HepG2 (cell line): Measurements from ENCODE around the gene LIM2. TPM values are rescaled to one million over a fixed set of nuclear protein-coding genes. Genes with fewer than 3 reads are reported as not detected.

Experiments
- AKAP8 ChIP-seq: sonication (generic); formaldehyde crosslinking; IDR thresholded peaks from 2 replicates; pipeline ENCODE4 v1.5.1; 2020; ENCODE audit warnings: mild to moderate bottlenecking, missing genetic modification reagents
- CC2D1A ChIP-seq: sonication (generic); formaldehyde crosslinking; IDR thresholded peaks from 2 replicates; pipeline ENCODE4 v1.8.1; 2023; ENCODE audit warnings: mild to moderate bottlenecking, missing genetic modification reagents
- GLI4 ChIP-seq: sonication (generic); formaldehyde crosslinking; IDR thresholded peaks from 2 replicates; pipeline ENCODE4 v1.5.1; 2020; ENCODE audit warnings: missing genetic modification reagents, mild to moderate bottlenecking, moderate library complexity, borderline replicate concordance
- GZF1 ChIP-seq: sonication (generic); formaldehyde crosslinking; IDR thresholded peaks from 2 replicates; pipeline ENCODE4 v1.5.1; 2020; ENCODE audit warnings: mild to moderate bottlenecking, missing genetic modification reagents
- KDM4B ChIP-seq: sonication (generic); formaldehyde crosslinking; IDR thresholded peaks from 2 replicates; pipeline ENCODE4 v1.4.0; 2020; ENCODE audit warnings: missing genetic modification reagents
- MIER3 ChIP-seq: IDR thresholded peaks from 2 replicates; pipeline ENCODE4 v1.6.1; 2016; ENCODE audit warnings: missing compliant biosample characterization, borderline replicate concordance
- POGZ ChIP-seq: sonication (generic); formaldehyde crosslinking; IDR thresholded peaks from 2 replicates; pipeline ENCODE4 v1.4.0; 2020; ENCODE audit warnings: mild to moderate bottlenecking, missing genetic modification reagents
- RBFOX2 ChIP-seq: fragments of 200-400 bp; formaldehyde crosslinking; IDR thresholded peaks from 2 replicates; pipeline ENCODE4 v1.6.1; 2017; ENCODE audit warnings: low read depth, mild to moderate bottlenecking, low read length
- RFX3 ChIP-seq: IDR thresholded peaks from 2 replicates; pipeline ENCODE4 v1.6.1; 2016; ENCODE audit warnings: missing biosample characterization, missing genetic modification reagents
- SP2 ChIP-seq: sonication (generic); formaldehyde crosslinking; IDR thresholded peaks from 2 replicates; pipeline ENCODE4 v1.5.1; 2020; ENCODE audit warnings: mild to moderate bottlenecking, missing genetic modification reagents
- SP4 ChIP-seq: sonication (generic); formaldehyde crosslinking; IDR thresholded peaks from 2 replicates; pipeline ENCODE4 v1.8.1; 2023; ENCODE audit warnings: mild to moderate bottlenecking, missing genetic modification reagents
- SP5 ChIP-seq: IDR thresholded peaks from 2 replicates; pipeline ENCODE4 v1.6.1; 2016; ENCODE audit warnings: low read depth, borderline replicate concordance
- SPEN ChIP-seq: sonication (generic); formaldehyde crosslinking; IDR thresholded peaks from 2 replicates; pipeline ENCODE4 v1.5.1; 2020; ENCODE audit warnings: low read depth, mild to moderate bottlenecking, missing genetic modification reagents
- STAG1 ChIP-seq: sonication (generic); formaldehyde crosslinking; IDR thresholded peaks from 2 replicates; pipeline ENCODE4 v1.4.0; 2020; ENCODE audit warnings: missing genetic modification reagents
- TCF12 ChIP-seq, 2 experiments: fragments of 450-650 bp in 1 of 2; sonication (generic) in 1 of 2; formaldehyde crosslinking in 1 of 2; IDR thresholded peaks; 2 replicates each; pipeline versions ENCODE4 v1.6.1 to v1.8.0; 2017 to 2022; ENCODE audit warnings: antibody characterized with exemption in 1 of 2, mild to moderate bottlenecking in 1 of 2, missing genetic modification reagents in 1 of 2, moderate library complexity in 1 of 2
- YEATS4 ChIP-seq: sonication (generic); formaldehyde crosslinking; IDR thresholded peaks from 2 replicates; pipeline ENCODE4 v1.4.0; 2020; ENCODE audit warnings: missing genetic modification reagents, borderline replicate concordance
- ZGPAT ChIP-seq: IDR thresholded peaks from 2 replicates; pipeline ENCODE4 v1.6.1; 2016; ENCODE audit warnings: mild to moderate bottlenecking
- ZNF10 ChIP-seq: sonication (generic); formaldehyde crosslinking; IDR thresholded peaks from 2 replicates; pipeline ENCODE4 v1.4.0; 2020; ENCODE audit warnings: mild to moderate bottlenecking, low read depth, missing genetic modification reagents, borderline replicate concordance
- ZNF44 ChIP-seq: sonication (generic); formaldehyde crosslinking; IDR thresholded peaks from 2 replicates; pipeline ENCODE4 v1.5.1; 2020; ENCODE audit warnings: mild to moderate bottlenecking, missing genetic modification reagents
- ZNF552 ChIP-seq: sonication (generic); formaldehyde crosslinking; IDR thresholded peaks from 2 replicates; pipeline ENCODE4 v1.9.0; 2022; ENCODE audit warnings: missing genetic modification reagents, mild to moderate bottlenecking, borderline replicate concordance
- ZNF841 ChIP-seq: sonication (generic); formaldehyde crosslinking; IDR thresholded peaks from 2 replicates; pipeline ENCODE4 v1.8.1; 2023; ENCODE audit warnings: missing genetic modification reagents, borderline replicate concordance
- polyA plus RNA-seq, 8 experiments: library from polyadenylated mRNA; depleted of rRNA in 3 of 8; stranded (reverse) in 7 of 8; unstranded in 1 of 8; fragments of >200 nt; fragmentation: Illumina TruSeq in 4 of 8; extraction: Trizol in 4 of 8; gene quantifications; 2 replicates each; pipeline versions ENCODE4 v1.2.1 to v1.2.3, GENCODE V29; 2011 to 2016; ENCODE audit warnings: low read depth in 4 of 8, missing spikeins in 1 of 8, mixed read lengths in 1 of 8; ENCODE audit not compliant: insufficient read depth in 1 of 8
- total RNA-seq, 5 experiments: library from RNA; depleted of rRNA; stranded (reverse); fragments of >200 nt; fragmentation: Illumina TruSeq; extraction: Trizol; gene quantifications; 2 replicates each; pipeline ENCODE4 v1.2.3, GENCODE V29; 2016; ENCODE audit warnings: low read depth in 1 of 5
- TF ChIP-seq, protein P1 (sequence below): sonication (generic); formaldehyde crosslinking; IDR thresholded peaks from 2 replicates; pipeline ENCODE4 v1.4.0; 2020; ENCODE audit warnings: mild to moderate bottlenecking, missing genetic modification reagents
- TF ChIP-seq, protein P2 (sequence below): sonication (generic); IDR thresholded peaks from 2 replicates; pipeline ENCODE4 v1.6.1; 2016; ENCODE audit warnings: low read depth, borderline replicate concordance
- TF ChIP-seq, protein P3 (sequence below): sonication (generic); formaldehyde crosslinking; IDR thresholded peaks from 2 replicates; pipeline ENCODE4 v1.5.1; 2020; ENCODE audit warnings: missing genetic modification reagents, mild to moderate bottlenecking, borderline replicate concordance
- TF ChIP-seq, protein P4 (sequence below): sonication (generic); formaldehyde crosslinking; IDR thresholded peaks from 2 replicates; pipeline ENCODE4 v1.4.0; 2020; ENCODE audit warnings: mild to moderate bottlenecking, missing genetic modification reagents, borderline replicate concordance

The LIM2 gene
- total and polyA plus RNA-seq, 2 of the 13 experiments (the other 11 are each of a cell fraction or from before 2014, with no cell fraction given), result 1.3 TPM; not detected in 1

- no peak for TF ChIP-seq SPEN
- TF ChIP-seq, protein P1, sequence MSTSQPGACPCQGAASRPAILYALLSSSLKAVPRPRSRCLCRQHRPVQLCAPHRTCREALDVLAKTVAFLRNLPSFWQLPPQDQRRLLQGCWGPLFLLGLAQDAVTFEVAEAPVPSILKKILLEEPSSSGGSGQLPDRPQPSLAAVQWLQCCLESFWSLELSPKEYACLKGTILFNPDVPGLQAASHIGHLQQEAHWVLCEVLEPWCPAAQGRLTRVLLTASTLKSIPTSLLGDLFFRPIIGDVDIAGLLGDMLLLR (CRISPR knock-in tag), result 0 out of 2 replicates have a peak, but pooled peaks have one; percentile 30
- TF ChIP-seq, protein P2, sequence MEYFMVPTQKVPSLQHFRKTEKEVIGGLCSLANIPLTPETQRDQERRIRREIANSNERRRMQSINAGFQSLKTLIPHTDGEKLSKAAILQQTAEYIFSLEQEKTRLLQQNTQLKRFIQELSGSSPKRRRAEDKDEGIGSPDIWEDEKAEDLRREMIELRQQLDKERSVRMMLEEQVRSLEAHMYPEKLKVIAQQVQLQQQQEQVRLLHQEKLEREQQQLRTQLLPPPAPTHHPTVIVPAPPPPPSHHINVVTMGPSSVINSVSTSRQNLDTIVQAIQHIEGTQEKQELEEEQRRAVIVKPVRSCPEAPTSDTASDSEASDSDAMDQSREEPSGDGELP, result no peak
- no peak for TF ChIP-seq TCF12 (IDR thresholded peaks at IDR 0.05)
- TF ChIP-seq TCF12 (CRISPR knock-in tag; IDR thresholded peaks at IDR 0.05), result no peak
- TF ChIP-seq POGZ (CRISPR knock-in tag), result no peak
- TF ChIP-seq STAG1 (CRISPR knock-in tag), result peak; percentile 93
- TF ChIP-seq, protein P3, sequence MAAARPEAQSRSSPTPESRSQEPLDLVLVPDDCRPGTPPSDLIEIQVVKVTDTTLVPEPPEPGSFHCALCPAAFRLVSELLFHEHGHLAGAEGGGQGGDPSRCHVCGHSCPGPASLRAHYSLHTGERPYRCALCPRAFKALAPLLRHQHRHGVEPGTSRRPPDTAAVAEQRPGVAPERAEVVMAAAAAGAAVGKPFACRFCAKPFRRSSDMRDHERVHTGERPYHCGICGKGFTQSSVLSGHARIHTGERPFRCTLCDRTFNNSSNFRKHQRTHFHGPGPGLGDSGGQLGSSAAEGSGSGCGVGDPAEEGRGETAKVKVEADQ, result no peak
- TF ChIP-seq KDM4B (CRISPR knock-in tag), result 0 out of 2 replicates have a peak, but pooled peaks have one; percentile 11
- TF ChIP-seq RBFOX2, result peak; percentile 68; the same call in 1 of the 2 replicates
- 0 out of 2 replicates have a peak, but pooled peaks have one; percentile 34 for TF ChIP-seq SP2 (CRISPR knock-in tag)
- TF ChIP-seq ZNF44 (CRISPR knock-in tag), result no peak
- TF ChIP-seq YEATS4 (CRISPR knock-in tag), result no peak; the same call in 1 of the 2 replicates
- TF ChIP-seq, protein P4, sequence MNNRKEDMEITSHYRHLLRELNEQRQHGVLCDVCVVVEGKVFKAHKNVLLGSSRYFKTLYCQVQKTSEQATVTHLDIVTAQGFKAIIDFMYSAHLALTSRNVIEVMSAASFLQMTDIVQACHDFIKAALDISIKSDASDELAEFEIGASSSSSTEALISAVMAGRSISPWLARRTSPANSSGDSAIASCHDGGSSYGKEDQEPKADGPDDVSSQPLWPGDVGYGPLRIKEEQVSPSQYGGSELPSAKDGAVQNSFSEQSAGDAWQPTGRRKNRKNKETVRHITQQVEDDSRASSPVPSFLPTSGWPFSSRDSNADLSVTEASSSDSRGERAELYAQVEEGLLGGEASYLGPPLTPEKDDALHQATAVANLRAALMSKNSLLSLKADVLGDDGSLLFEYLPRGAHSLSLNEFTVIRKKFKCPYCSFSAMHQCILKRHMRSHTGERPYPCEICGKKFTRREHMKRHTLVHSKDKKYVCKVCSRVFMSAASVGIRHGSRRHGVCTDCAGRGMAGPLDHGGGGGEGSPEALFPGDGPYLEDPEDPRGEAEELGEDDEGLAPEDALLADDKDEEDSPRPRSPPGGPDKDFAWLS, result no peak
- TF ChIP-seq ZNF552 (CRISPR knock-in tag), result no peak
- peak; percentile 65 for TF ChIP-seq SP4 (CRISPR knock-in tag)
- no peak for TF ChIP-seq CC2D1A (CRISPR knock-in tag)
- TF ChIP-seq SP5 (CRISPR knock-in tag), result peak; percentile 59
- no peak for TF ChIP-seq ZNF10 (CRISPR knock-in tag)
- no peak for TF ChIP-seq RFX3 (CRISPR knock-in tag)
- TF ChIP-seq GLI4 (CRISPR knock-in tag), result no peak
- no peak for TF ChIP-seq MIER3 (CRISPR knock-in tag)
- TF ChIP-seq ZNF841 (CRISPR knock-in tag), result no peak
- TF ChIP-seq GZF1, result no peak
- TF ChIP-seq ZGPAT, result no peak; the same call in 1 of the 2 replicates
- no peak for TF ChIP-seq AKAP8 (CRISPR knock-in tag)
Measured at GRCh38 chr19:51338563-51339312, 49.0 kb downstream of the LIM2 start (continued).
